Loucy (cell line): Measurements from ENCODE around the gene PALD1.

Experiments used
- CTCF ChIP-seq: fragments of 200-600 bp; sonication (generic); conservative IDR thresholded peaks from 2 replicates; pipeline ENCODE4 v1.5.1; 2014; ENCODE audit warnings: mild to moderate bottlenecking, antibody characterized with exemption, low read length
- EZH2phosphoT487 ChIP-seq: fragments of 200-600 bp; IDR thresholded peaks from 2 replicates; pipeline ENCODE4 v1.6.1; 2018; ENCODE audit warnings: antibody characterized with exemption, mild to moderate bottlenecking, moderate library complexity, borderline replicate concordance

- TF ChIP-seq CTCF (no peak), EZH2phosphoT487 (no peak)
These were observed 21.8 kb downstream of the PALD1 start for GRCh38 chr10:70500368-70500767.
